Placental epithelial cell (primary cell): Measurements from ENCODE around the gene SUSD1. TPM values are rescaled to one million over a fixed set of nuclear protein-coding genes. Genes with fewer than 3 reads are reported as not detected.

Source experiments
- small RNA-seq: library from RNA; depleted of rRNA; stranded (forward); fragments of <200 nt; gene quantifications from one replicate; pipeline ENCODE3, GENCODE V24; 2012
- total RNA-seq: library from RNA; depleted of rRNA; stranded (reverse); fragments of >200 nt; gene quantifications from 2 replicates; pipeline ENCODE4 v1.2.3, GENCODE V29; 2012

SUSD1 gene
- 18.1 and 19.3 TPM in 2 replicates for total RNA-seq

GRCh38 chr9:112174965-112175795, at the start of gene SUSD1:
Gene SUSD1 (minus strand): TSS chr9:112175297. CDS start chr9:112175235, 62 bp downstream.

Small RNAs within 50 kb of the gene (small RNA-seq; reads per million reads assigned to genes)
- gene RF00019 (not detected), gene RNU6-710P (not detected), gene RNU6-855P (not detected)

Other genes with a start within 250 kb of the SUSD1 start
- gene PTBP3, start 158.3 kb upstream of the SUSD1 start, total RNA-seq: 26.3 and 45.9 TPM in 2 replicates
- 20.4 and 21.7 TPM in 2 replicates for gene HSDL2, start 204.8 kb upstream of the SUSD1 start, total RNA-seq